Right lobe of liver (tissue), 4 donors: ENCODE results near the gene DGKE.

Experiments
- POLR2A ChIP-seq: fragments of 450-650 bp; IDR thresholded peaks from one replicate; pipeline ENCODE4 v1.6.1; 2017; ENCODE audit warnings: antibody characterized with exemption, mild to moderate bottlenecking
- TF ChIP-seq, protein P1 (sequence below), 4 donors: fragments of 200-600 bp in 3 of 4; fragments of 450-650 bp in 1 of 4; IDR thresholded peaks; one replicate each; pipeline versions ENCODE4 v1.5.1 to v1.8.0; 2016 to 2022; ENCODE audit warnings: antibody characterized with exemption in 4 of 4, mild to moderate bottlenecking in 2 of 4
- donor health status: DM: no; HTN: no; CAD: no.
- donor health status: DM: no; HTN: no; CAD: no.
- donor health status: DM: no; HTN: yes; CAD: no.

DNA sequence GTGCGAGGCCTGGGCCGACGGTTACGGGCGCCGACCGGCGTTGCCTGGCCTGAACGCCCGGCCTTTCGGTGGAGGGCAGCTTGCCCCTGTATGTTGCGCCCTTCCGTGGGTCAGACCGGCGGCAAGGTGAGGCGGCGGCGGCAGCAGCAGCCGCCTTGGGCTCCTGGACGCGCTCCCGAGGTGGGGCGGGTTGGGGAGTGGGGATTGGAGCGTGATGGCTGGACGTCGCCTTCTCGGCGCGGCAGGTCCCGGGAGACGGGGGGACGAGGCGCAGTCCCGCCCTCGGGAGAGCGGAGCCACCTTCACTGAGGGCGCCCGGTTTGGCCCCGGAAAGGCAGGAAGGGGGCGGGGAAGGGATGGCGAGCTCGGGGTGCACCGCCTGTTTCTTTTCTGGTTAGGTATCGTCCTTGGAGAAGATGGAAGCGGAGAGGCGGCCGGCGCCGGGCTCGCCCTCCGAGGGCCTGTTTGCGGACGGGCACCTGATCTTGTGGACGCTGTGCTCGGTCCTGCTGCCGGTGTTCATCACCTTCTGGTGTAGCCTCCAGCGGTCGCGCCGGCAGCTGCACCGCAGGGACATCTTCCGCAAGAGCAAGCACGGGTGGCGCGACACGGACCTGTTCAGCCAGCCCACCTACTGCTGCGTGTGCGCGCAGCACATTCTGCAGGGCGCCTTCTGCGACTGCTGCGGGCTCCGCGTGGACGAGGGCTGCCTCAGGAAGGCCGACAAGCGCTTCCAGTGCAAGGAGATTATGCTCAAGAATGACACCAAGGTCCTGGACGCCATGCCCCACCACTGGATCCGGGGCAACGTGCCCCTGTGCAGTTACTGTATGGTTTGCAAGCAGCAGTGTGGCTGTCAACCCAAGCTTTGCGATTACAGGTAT, 671 bp downstream of the DGKE start:
- TF ChIP-seq, protein P1, sequence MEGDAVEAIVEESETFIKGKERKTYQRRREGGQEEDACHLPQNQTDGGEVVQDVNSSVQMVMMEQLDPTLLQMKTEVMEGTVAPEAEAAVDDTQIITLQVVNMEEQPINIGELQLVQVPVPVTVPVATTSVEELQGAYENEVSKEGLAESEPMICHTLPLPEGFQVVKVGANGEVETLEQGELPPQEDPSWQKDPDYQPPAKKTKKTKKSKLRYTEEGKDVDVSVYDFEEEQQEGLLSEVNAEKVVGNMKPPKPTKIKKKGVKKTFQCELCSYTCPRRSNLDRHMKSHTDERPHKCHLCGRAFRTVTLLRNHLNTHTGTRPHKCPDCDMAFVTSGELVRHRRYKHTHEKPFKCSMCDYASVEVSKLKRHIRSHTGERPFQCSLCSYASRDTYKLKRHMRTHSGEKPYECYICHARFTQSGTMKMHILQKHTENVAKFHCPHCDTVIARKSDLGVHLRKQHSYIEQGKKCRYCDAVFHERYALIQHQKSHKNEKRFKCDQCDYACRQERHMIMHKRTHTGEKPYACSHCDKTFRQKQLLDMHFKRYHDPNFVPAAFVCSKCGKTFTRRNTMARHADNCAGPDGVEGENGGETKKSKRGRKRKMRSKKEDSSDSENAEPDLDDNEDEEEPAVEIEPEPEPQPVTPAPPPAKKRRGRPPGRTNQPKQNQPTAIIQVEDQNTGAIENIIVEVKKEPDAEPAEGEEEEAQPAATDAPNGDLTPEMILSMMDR (IDR thresholded peaks at IDR 0.05): peak in 2 of 4 donors; percentile 14 to 31
- TF ChIP-seq POLR2A: no peak
